ENCODE results near the gene OTX2.

Gene OTX2

GRCh38 chr14:56796259-56796658 lies 14.0 kb downstream of the OTX2 start:
- no peak for DNase-seq (ENCODE audit: low read depth)

- no peak for DNase-seq (ENCODE audit: low read depth)
These were observed 15.0 kb downstream of the OTX2 start for GRCh38 chr14:56795284-56795622.

GRCh38 chr14:56794557-56795283 lies 15.6 kb downstream of the OTX2 start:
- no peak for DNase-seq (ENCODE audit: low read depth)

- DNase-seq (ENCODE audit: low read depth), result no peak
These were observed 16.2 kb downstream of the OTX2 start for GRCh38 chr14:56794088-56794556.

GRCh38 chr14:56789955-56790354 lies 20.3 kb downstream of the OTX2 start:
- no peak for DNase-seq (ENCODE audit: low read depth)

GRCh38 chr14:56787530-56787929 lies 22.7 kb downstream of the OTX2 start:
- DNase-seq (ENCODE audit: low read depth), result no peak

GRCh38 chr14:56782711-56783110 lies 27.6 kb downstream of the OTX2 start:
- no peak for DNase-seq (ENCODE audit: low read depth)

GRCh38 chr14:56774503-56774902 lies 35.8 kb downstream of the OTX2 start:
- no peak for DNase-seq (ENCODE audit: low read depth)

GRCh38 chr14:56770512-56770911 lies 39.8 kb downstream of the OTX2 start:
- no peak for DNase-seq (ENCODE audit: low read depth)

- DNase-seq (ENCODE audit: low read depth), result no peak
These were observed 49.9 kb downstream of the OTX2 start for GRCh38 chr14:56760164-56760914.

GRCh38 chr14:56759633-56760032 lies 50.6 kb downstream of the OTX2 start:
- no peak for DNase-seq (ENCODE audit: low read depth)

GRCh38 chr14:56759094-56759493 lies 51.2 kb downstream of the OTX2 start:
- no peak for DNase-seq (ENCODE audit: low read depth)

- DNase-seq (ENCODE audit: low read depth), result no peak
These were observed 55.4 kb downstream of the OTX2 start for GRCh38 chr14:56754921-56755320.

GRCh38 chr14:56753396-56753795 lies 56.9 kb downstream of the OTX2 start:
- no peak for DNase-seq (ENCODE audit: low read depth)

- no peak for DNase-seq (ENCODE audit: low read depth)
These were observed 57.9 kb downstream of the OTX2 start for GRCh38 chr14:56752428-56752827.

GRCh38 chr14:56751471-56751870 lies 58.8 kb downstream of the OTX2 start:
- DNase-seq (ENCODE audit: low read depth), result no peak
